ENCODE results near the gene PODN.

PODN gene

DNA sequence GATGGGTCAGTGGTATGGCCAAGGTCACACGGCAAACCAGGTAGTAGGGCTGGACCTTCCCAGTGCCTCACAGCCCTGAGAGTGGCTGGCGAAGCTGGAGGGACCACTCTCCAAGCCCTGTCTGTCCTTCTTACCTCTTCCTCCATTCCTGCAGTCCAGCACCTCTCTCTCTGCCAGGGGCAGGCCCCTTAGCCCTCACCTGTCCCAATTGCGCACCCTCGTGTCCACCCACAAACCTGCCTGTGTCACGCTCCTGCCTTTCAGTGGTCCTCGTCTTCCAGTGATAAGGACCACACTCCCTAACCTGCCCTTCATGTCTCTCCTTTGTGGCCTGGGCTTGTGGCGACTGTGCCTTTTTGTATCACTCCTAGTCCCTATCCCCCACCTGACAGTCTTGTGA lies 3.4 kb downstream of the PODN start:
- Histone ChIP-seq H3K9me3 (ENCODE audit: severe bottlenecking) (no peaks in the 10 kb centered on the region), H3K27ac (ENCODE audit: poor library complexity, severe bottlenecking) (no peak overlapping the region), H3K4me1 (ENCODE audit: insufficient read depth, poor library complexity, severe bottlenecking) (no peaks in the 10 kb centered on the region), H3K4me3 (ENCODE audit: severe bottlenecking) (no peak overlapping the region), H3K36me3 (ENCODE audit: low read depth) (no peaks in the 10 kb centered on the region), H3K27me3 (ENCODE audit: insufficient read depth, poor library complexity, severe bottlenecking) (peaks cover 34% of the 10 kb centered on the region)
- no peak for DNase-seq (ENCODE audit: low spot score)
- TF ChIP-seq, protein P1, sequence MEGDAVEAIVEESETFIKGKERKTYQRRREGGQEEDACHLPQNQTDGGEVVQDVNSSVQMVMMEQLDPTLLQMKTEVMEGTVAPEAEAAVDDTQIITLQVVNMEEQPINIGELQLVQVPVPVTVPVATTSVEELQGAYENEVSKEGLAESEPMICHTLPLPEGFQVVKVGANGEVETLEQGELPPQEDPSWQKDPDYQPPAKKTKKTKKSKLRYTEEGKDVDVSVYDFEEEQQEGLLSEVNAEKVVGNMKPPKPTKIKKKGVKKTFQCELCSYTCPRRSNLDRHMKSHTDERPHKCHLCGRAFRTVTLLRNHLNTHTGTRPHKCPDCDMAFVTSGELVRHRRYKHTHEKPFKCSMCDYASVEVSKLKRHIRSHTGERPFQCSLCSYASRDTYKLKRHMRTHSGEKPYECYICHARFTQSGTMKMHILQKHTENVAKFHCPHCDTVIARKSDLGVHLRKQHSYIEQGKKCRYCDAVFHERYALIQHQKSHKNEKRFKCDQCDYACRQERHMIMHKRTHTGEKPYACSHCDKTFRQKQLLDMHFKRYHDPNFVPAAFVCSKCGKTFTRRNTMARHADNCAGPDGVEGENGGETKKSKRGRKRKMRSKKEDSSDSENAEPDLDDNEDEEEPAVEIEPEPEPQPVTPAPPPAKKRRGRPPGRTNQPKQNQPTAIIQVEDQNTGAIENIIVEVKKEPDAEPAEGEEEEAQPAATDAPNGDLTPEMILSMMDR (IDR thresholded peaks at IDR 0.05; ENCODE audit: poor library complexity, severe bottlenecking), result no peak
- ATAC-seq (ENCODE audit: low read depth), result no peak

DNA sequence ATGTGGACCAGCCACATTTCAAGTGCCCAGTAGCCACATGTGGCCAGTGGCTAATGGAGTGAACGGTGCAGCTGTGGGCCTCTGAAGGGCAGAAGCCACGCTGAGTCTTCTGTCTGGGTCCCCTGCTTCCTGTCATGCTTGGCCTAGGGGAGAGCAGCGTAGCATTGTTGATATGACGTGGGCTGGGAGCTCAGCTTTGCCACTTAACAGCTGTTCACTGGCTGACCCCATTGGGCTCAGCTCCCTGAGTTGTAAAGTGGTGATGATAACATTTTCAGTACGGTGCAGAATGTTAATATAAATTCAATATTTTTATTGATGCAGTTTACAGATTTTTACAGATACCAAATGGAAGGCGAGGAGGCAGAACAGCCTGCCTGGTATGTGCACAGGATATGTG lies 4.5 kb downstream of the PODN start:
- DNase-seq (ENCODE audit: low spot score) (no peak), ATAC-seq (ENCODE audit: low read depth) (no peak)
- Histone ChIP-seq H3K27me3 (ENCODE audit: insufficient read depth, poor library complexity, severe bottlenecking) (peaks cover 24% of the 10 kb centered on the region), H3K27ac (ENCODE audit: poor library complexity, severe bottlenecking) (no peak overlapping the region), H3K9me3 (ENCODE audit: severe bottlenecking) (no peaks in the 10 kb centered on the region), H3K4me3 (ENCODE audit: severe bottlenecking) (no peak overlapping the region), H3K36me3 (ENCODE audit: low read depth) (no peaks in the 10 kb centered on the region), H3K4me1 (ENCODE audit: insufficient read depth, poor library complexity, severe bottlenecking) (no peaks in the 10 kb centered on the region)
- TF ChIP-seq, protein P1 (IDR thresholded peaks at IDR 0.05; ENCODE audit: poor library complexity, severe bottlenecking), result no peak

DNA sequence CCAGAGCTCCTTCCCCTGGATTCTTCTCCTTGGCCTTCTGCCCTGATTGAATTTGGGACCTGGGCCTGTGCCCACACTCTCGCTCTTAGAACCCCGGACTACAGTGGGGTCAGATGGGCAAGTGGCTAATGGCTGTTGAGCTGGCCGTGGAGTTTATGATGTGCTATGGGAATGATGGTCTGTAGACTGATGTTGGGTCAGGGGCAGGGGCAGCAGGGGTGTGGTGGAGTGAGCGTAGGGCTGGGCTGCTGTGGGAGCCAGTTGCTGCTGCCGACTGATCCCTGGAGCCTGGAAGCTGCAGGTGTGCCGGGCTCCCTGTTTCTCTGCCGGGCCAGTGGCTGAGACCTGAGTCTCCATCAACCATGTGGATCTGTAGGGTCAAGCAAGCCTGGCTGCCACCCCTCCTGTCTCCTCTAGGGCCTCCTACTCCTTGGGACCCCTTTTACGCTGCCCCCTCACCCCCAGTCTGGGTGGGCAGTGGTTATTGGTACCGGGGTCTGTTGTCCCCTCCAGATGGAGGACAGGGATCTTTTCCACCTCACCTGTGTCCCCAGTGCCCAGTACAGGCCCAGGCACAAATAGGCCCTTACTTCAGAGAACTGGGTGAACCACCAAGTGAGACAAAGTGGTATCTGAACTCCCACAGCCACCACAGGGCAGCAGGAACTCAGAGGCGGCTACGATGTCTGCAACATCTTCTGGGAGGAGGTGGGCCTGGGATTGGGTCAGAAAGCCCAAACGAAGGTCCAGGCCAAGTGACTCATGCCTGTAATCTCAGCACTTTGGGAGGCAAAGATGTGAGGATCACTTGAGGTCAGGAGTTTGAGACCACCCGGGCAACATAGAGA lies 5.1 kb downstream of the PODN start:
- Histone ChIP-seq H3K27ac (ENCODE audit: poor library complexity, severe bottlenecking) (no peak overlapping the region), H3K27me3 (ENCODE audit: insufficient read depth, poor library complexity, severe bottlenecking) (peaks cover 19% of the 10 kb centered on the region), H3K36me3 (ENCODE audit: low read depth) (no peaks in the 10 kb centered on the region), H3K4me3 (ENCODE audit: severe bottlenecking) (no peak overlapping the region), H3K9me3 (ENCODE audit: severe bottlenecking) (no peaks in the 10 kb centered on the region), H3K4me1 (ENCODE audit: insufficient read depth, poor library complexity, severe bottlenecking) (no peaks in the 10 kb centered on the region)
- ATAC-seq (ENCODE audit: low read depth) (no peak), DNase-seq (ENCODE audit: low spot score) (no peak)
- TF ChIP-seq, protein P1 (IDR thresholded peaks at IDR 0.05; ENCODE audit: poor library complexity, severe bottlenecking), result no peak

DNA sequence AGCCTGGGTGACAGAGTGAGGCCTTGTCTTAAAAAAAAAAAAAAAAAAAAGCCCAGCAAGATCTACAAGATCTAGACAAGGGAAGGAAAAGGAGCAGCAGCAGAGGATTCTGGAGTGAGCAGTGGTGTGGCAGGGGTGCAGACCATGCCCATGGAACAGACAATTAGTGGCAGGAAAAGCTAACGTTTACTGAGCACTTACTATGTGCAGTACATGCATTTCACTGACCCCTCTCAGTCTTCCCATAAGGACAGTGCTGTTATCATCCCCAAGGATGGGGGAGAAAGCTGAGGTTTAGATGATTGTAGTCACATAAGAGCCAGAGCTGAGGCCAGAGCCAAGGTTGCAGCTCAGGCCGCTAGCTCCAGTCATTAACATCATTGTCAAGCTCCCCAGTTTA lies 5.9 kb downstream of the PODN start:
- ATAC-seq (ENCODE audit: low read depth) (no peak), DNase-seq (ENCODE audit: low spot score) (no peak)
- Histone ChIP-seq H3K27me3 (ENCODE audit: insufficient read depth, poor library complexity, severe bottlenecking) (peaks cover 11% of the 10 kb centered on the region), H3K27ac (ENCODE audit: poor library complexity, severe bottlenecking) (no peak overlapping the region), H3K4me3 (ENCODE audit: severe bottlenecking) (no peak overlapping the region), H3K9me3 (ENCODE audit: severe bottlenecking) (no peaks in the 10 kb centered on the region), H3K4me1 (ENCODE audit: insufficient read depth, poor library complexity, severe bottlenecking) (no peaks in the 10 kb centered on the region), H3K36me3 (ENCODE audit: low read depth) (no peaks in the 10 kb centered on the region)
- TF ChIP-seq, protein P1 (IDR thresholded peaks at IDR 0.05; ENCODE audit: poor library complexity, severe bottlenecking), result no peak

Measured in RWPE2 (cell line).